NCI-H69 (cell line): Measurements from ENCODE around the gene MAGI2.
A peak's percentile ranks its signal among the peaks of the same experiment; 100 is the strongest.
"Not testable (repeated sequence)": the region's sequence is repeated elsewhere in the genome, so short reads cannot be mapped to it uniquely, and the experiment has no call there.

Experiments used
- DNase-seq: peaks from one replicate; lab custom pipeline; 2025; lab: John Stamatoyannopoulos, UW

The MAGI2 gene

GRCh38 chr7:79451580-79451979 is 1.9 kb downstream of the MAGI2 start:
- no peak for DNase-seq

- DNase-seq: not testable (repeated sequence)
Observed at GRCh38 chr7:79442766-79443165, 10.7 kb downstream of the MAGI2 start.

- DNase-seq: no peak
Observed at GRCh38 chr7:79436378-79436777, 17.1 kb downstream of the MAGI2 start.

- DNase-seq: no peak
Observed at GRCh38 chr7:79434867-79435266, 18.6 kb downstream of the MAGI2 start.

- no peak for DNase-seq
Observed at GRCh38 chr7:79434098-79434497, 19.4 kb downstream of the MAGI2 start.

- DNase-seq: no peak
Observed at GRCh38 chr7:79430391-79430790, 23.1 kb downstream of the MAGI2 start.

- no peak for DNase-seq
Observed at GRCh38 chr7:79425665-79426064, 27.8 kb downstream of the MAGI2 start.

GRCh38 chr7:79421751-79422150 is 31.7 kb downstream of the MAGI2 start:
- no peak for DNase-seq

GRCh38 chr7:79420464-79420863 is 33.0 kb downstream of the MAGI2 start:
- peak; percentile 31 for DNase-seq

- no peak for DNase-seq
Observed at GRCh38 chr7:79414910-79415309, 38.6 kb downstream of the MAGI2 start.

GRCh38 chr7:79412915-79413314 is 40.6 kb downstream of the MAGI2 start:
- no peak for DNase-seq

- DNase-seq: no peak
Observed at GRCh38 chr7:79412438-79412837, 41.0 kb downstream of the MAGI2 start.

- DNase-seq: no peak
Observed at GRCh38 chr7:79410345-79410744, 43.1 kb downstream of the MAGI2 start.

GRCh38 chr7:79407351-79407750 is 46.1 kb downstream of the MAGI2 start:
- DNase-seq: no peak

GRCh38 chr7:79406371-79406770 is 47.1 kb downstream of the MAGI2 start:
- no peak for DNase-seq

GRCh38 chr7:79405368-79405767 is 48.1 kb downstream of the MAGI2 start:
- no peak for DNase-seq

- DNase-seq: peak; percentile 80
Observed at GRCh38 chr7:79403879-79404278, 49.6 kb downstream of the MAGI2 start.

- no peak for DNase-seq
Observed at GRCh38 chr7:79403451-79403850, 50.0 kb downstream of the MAGI2 start.

- peak; percentile 65 for DNase-seq
Observed at GRCh38 chr7:79401254-79401653, 52.2 kb downstream of the MAGI2 start.

- no peak for DNase-seq
Observed at GRCh38 chr7:79400222-79400621, 53.2 kb downstream of the MAGI2 start.

GRCh38 chr7:79398138-79398749 is 55.2 kb downstream of the MAGI2 start:
- DNase-seq: no peak

- DNase-seq: no peak
Observed at GRCh38 chr7:79386688-79387422, 66.6 kb downstream of the MAGI2 start.

GRCh38 chr7:79381921-79382320 is 71.5 kb downstream of the MAGI2 start:
- DNase-seq: no peak

GRCh38 chr7:79377097-79377496 is 76.4 kb downstream of the MAGI2 start:
- DNase-seq: no peak
